Testis (tissue), 3 donors: ENCODE measurements around the gene RNF217. TPM values are rescaled to one million over a fixed set of nuclear protein-coding genes. Genes with fewer than 3 reads are reported as not detected.

Source experiments
- DNase-seq: peaks from one replicate; pipeline ENCODE4 v3.0.0-alpha.2; 2019
- H3K27ac ChIP-seq, 2 donors: fragments of 200-600 bp; sonication (generic); one replicate each; pipeline ENCODE4 v1.5.1; 2019
- H3K27me3 ChIP-seq: fragments of 200-600 bp; sonication (generic); one replicate; pipeline ENCODE4 v1.5.1; 2019
- H3K36me3 ChIP-seq: fragments of 200-600 bp; sonication (generic); one replicate; pipeline ENCODE4 v1.5.1; 2017; ENCODE audit warnings: low read depth; ENCODE audit errors: missing control alignments
- H3K4me1 ChIP-seq: fragments of 200-600 bp; sonication (generic); one replicate; pipeline ENCODE4 v1.5.1; 2019
- H3K4me3 ChIP-seq, 2 donors: fragments of 200-600 bp; sonication (generic); one replicate each; pipeline ENCODE4 v1.5.1; 2017 to 2019
- H3K9me3 ChIP-seq: fragments of 200-600 bp; sonication (generic); one replicate; pipeline ENCODE4 v1.5.1; 2017
- POLR2A ChIP-seq: fragments of 450-650 bp; IDR thresholded peaks from one replicate; pipeline ENCODE4 v1.6.1; 2017; ENCODE audit warnings: antibody characterized with exemption, mild to moderate bottlenecking, moderate library complexity
- WGBS, 2 donors: methylation state at CpG; one replicate each; pipeline ENCODE4 v1.1.5; 2018; 5-methylcytosine and 5-hydroxymethylcytosine counted together
- intact Hi-C: fragments of 100-400 bp; cut with DNase I; formaldehyde crosslinking; loops from one replicate; pipeline ENCODE4 v1.15.1; 2023; ENCODE audit warnings: low total_unique reads
- polyA plus RNA-seq: library from polyadenylated mRNA; stranded (reverse); fragments of 350-450 nt; fragmentation: Illumina TruSeq; extraction: RNeasy Lipid Tissue Mini Kit (QIAGEN cat#74804); gene quantifications from one replicate; pipeline ENCODE4 v1.2.3, GENCODE V29; 2014; ENCODE audit warnings: low read depth, low replicate concordance; ENCODE audit not compliant: insufficient read depth
- total RNA-seq, 2 donors: library from RNA; depleted of rRNA; stranded (reverse); fragments of >200 nt; gene quantifications; one replicate each; pipeline ENCODE4 v1.2.3, GENCODE V29; 2016
- TF ChIP-seq, protein P1 (sequence below), 3 experiments: fragments of 450-650 bp in 2 of 3; fragments of 200-600 bp in 1 of 3; sonication (generic) in 1 of 3; IDR thresholded peaks; one replicate each; pipeline ENCODE4 v1.5.1; 2016 to 2019; ENCODE audit warnings: antibody characterized with exemption in 3 of 3, mild to moderate bottlenecking in 2 of 3, moderate library complexity in 1 of 3

RNF217 gene
- total and polyA plus RNA-seq, 3 donors from 2014 or later: 25.1 to 48.0 (median 33.3) TPM

DNA sequence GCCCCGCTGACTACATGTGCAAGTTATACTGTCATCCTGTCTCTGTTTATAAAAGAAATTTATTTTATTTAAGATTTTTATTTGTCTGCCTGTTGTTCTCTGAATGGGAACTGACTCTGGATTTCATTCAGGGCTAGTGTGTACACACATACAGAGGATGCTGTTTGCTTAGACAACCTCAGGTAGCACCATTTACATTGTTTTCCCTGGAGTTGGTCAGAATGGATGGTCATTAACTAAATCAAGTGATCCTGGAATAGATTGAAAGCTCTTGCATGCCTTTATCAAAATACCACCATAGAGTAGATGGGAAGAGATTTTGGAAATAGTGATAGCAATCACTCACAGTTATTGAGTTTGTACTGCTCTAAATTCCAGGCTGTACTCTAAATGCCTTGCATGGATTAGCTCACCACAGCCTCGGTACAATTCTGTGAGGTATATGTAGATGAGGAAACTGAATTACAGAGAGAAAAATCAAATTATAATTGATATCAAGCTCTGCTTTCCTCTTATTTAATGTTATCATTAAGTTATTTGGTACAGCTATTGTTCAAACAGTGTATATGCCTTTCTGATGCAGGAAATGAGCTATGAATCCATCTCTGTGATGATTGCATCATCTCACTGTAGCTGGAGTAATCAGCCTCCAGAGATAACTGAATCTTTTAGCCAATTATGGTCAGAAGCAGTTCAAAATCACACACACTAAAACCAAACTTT lies 51.9 kb downstream of the RNF217 start:
- Histone ChIP-seq H3K9me3 (no peaks in the 10 kb centered on the region), H3K4me3 (no peak overlapping the region), H3K36me3 (no peaks in the 10 kb centered on the region), H3K4me1 (peaks cover 11% of the 10 kb centered on the region), H3K27ac (no peak overlapping the region), H3K27me3 (no peaks in the 10 kb centered on the region)
- DNase-seq: no peak
- TF ChIP-seq, protein P1, sequence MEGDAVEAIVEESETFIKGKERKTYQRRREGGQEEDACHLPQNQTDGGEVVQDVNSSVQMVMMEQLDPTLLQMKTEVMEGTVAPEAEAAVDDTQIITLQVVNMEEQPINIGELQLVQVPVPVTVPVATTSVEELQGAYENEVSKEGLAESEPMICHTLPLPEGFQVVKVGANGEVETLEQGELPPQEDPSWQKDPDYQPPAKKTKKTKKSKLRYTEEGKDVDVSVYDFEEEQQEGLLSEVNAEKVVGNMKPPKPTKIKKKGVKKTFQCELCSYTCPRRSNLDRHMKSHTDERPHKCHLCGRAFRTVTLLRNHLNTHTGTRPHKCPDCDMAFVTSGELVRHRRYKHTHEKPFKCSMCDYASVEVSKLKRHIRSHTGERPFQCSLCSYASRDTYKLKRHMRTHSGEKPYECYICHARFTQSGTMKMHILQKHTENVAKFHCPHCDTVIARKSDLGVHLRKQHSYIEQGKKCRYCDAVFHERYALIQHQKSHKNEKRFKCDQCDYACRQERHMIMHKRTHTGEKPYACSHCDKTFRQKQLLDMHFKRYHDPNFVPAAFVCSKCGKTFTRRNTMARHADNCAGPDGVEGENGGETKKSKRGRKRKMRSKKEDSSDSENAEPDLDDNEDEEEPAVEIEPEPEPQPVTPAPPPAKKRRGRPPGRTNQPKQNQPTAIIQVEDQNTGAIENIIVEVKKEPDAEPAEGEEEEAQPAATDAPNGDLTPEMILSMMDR (IDR thresholded peaks at IDR 0.05): no peak
- no peak for TF ChIP-seq POLR2A
- intact Hi-C loops: no loop called here
- WGBS, 2 donors: 85 to 91% methylated on average over 2 of the region's 2 CpGs

DNA sequence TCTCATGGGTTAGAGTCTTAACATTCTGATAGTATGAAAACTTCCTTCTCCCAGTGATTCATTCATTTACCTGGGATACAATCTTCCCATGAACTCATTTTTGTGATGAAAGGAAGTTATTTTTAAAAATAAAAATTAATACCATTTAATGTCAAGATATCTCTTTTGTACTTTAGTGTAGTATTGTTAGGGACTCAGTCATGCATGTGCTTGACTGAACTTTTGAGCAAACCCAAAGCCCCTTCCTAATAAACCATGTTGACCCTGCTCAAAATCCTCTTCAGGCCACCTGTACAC lies 52.4 kb downstream of the RNF217 start:
- H3K9me3 ChIP-seq: no peaks in the 10 kb centered on the region
- H3K36me3 ChIP-seq: no peaks in the 10 kb centered on the region
- no peak overlapping the region for H3K27ac ChIP-seq
- H3K4me3 ChIP-seq: no peak overlapping the region
- peaks cover 8% of the 10 kb centered on the region for H3K4me1 ChIP-seq
- TF ChIP-seq, protein P1 (IDR thresholded peaks at IDR 0.05): no peak
- no peak for TF ChIP-seq POLR2A
- no peak for DNase-seq
- intact Hi-C loops: no loop called here
- no peaks in the 10 kb centered on the region for H3K27me3 ChIP-seq

DNA sequence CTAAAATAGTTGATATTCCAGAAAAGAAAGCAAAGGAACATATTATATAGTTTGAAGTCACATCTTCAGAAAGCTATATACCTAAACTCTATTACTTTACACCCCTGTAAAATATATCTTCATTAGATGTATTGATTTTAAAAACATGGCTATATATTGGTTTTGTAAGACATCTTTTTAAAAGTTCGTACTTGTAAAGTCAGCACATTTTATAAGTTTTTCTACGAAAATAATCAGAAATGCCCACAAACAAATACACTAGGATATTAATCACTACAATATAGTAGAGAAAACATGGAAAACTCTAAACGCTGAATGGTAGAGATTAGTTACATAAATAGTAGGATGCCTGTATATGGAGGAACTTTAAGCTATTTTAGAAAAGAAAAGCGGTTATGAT lies 52.9 kb downstream of the RNF217 start:
- Histone ChIP-seq H3K36me3 (no peaks in the 10 kb centered on the region), H3K27me3 (no peaks in the 10 kb centered on the region), H3K27ac (no peak overlapping the region), H3K9me3 (no peaks in the 10 kb centered on the region), H3K4me1 (peaks cover 2% of the 10 kb centered on the region), H3K4me3 (no peak overlapping the region)
- DNase-seq: no peak
- intact Hi-C loops: no loop called here
- TF ChIP-seq, protein P1 (IDR thresholded peaks at IDR 0.05): no peak
- no peak for TF ChIP-seq POLR2A
- 90 to 96% methylated on average over 4 of the region's 4 CpGs for WGBS, 2 donors

DNA sequence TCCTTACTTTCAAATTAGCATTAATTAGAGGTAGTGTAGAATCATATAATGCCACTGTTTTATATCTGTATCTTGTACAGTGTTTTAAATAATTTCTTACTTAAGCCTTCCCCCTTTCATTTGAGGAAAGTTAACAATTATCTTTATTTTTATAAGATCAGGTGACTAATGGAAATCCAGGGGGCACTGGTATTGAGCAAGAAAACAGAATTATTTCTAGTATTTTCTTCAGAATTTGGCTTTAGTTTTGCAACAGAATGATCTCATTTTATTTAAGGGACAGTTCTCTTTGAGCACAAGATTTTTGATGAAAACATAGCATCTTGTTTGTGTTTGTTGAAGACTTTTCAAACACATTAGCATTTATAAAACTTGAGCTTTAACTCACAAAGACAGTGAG lies 55.9 kb downstream of the RNF217 start:
- no peaks in the 10 kb centered on the region for H3K36me3 ChIP-seq
- no peaks in the 10 kb centered on the region for H3K27me3 ChIP-seq
- H3K4me3 ChIP-seq: no peak overlapping the region
- no peak for DNase-seq
- TF ChIP-seq, protein P1 (IDR thresholded peaks at IDR 0.05): no peak
- no peak for TF ChIP-seq POLR2A
- H3K27ac ChIP-seq: no peak overlapping the region
- intact Hi-C loops: no loop called here
- H3K9me3 ChIP-seq: no peaks in the 10 kb centered on the region
- H3K4me1 ChIP-seq: peaks cover 12% of the 10 kb centered on the region

DNA sequence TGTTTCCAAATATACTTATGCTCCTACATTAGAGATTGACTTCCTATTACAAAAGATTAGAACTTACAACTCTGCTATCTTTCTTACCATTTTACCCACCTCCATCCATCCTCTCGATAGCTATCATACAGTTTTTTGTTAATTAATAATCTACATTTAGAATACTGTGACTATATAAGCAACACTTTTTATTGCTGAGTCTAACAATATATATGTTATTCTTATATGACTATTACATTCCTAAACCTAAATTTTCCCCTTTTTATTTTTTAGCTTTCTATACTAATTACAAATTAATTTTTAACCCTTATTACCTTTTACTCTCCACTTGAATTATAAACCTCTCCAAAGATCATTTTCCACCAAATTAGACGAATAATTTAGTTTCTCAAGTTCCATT lies 57.0 kb downstream of the RNF217 start:
- intact Hi-C loops: no loop called here
- no peaks in the 10 kb centered on the region for H3K36me3 ChIP-seq
- TF ChIP-seq POLR2A: no peak
- TF ChIP-seq, protein P1 (IDR thresholded peaks at IDR 0.05): no peak
- no peaks in the 10 kb centered on the region for H3K27me3 ChIP-seq
- peaks cover 12% of the 10 kb centered on the region for H3K4me1 ChIP-seq
- H3K27ac ChIP-seq: no peak overlapping the region
- no peak overlapping the region for H3K4me3 ChIP-seq
- no peaks in the 10 kb centered on the region for H3K9me3 ChIP-seq
- whole genome bisulfite sequencing, 2 donors: 92% methylated on average over 2 of the region's 2 CpGs
- DNase-seq: no peak
